ENCODE measurements around the gene SPOCK1. TPM values are rescaled to one million over a fixed set of nuclear protein-coding genes. Genes with fewer than 3 reads are reported as not detected.

SPOCK1 gene
- total RNA-seq, 1 donor from 2014 or later = not detected

DNA sequence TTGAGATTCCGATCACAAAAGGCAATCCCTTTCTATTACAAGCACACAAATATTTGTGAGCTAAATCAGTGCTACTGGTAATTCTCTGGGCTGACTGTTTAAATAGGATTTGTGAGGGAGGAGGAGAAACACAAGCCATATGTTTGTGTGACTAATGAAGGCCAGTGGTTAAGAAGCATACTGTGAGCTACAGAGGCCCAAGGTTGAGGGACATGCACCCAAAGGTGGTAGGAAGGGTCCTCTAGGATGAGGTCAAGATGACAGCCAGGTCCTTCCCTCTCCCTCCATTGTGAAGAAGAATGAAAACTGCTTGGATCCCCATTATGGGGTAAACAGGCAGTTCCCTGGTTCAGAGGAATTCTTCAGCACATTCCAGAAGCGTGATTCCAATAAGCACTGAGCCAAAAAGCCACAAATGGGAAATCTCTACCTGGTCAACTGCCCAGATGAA is 83.9 kb downstream of the SPOCK1 start:
- no peaks in the 10 kb centered on the region for H3K9me3 Mint-ChIP-seq
- DNase-seq (ENCODE audit: low spot score) = no peak
- H3K36me3 Mint-ChIP-seq (ENCODE audit: low read depth) = no peaks in the 10 kb centered on the region
- no peak overlapping the region for H3K27ac Mint-ChIP-seq
- H3K27me3 Mint-ChIP-seq (ENCODE audit: low read depth) = no peaks in the 10 kb centered on the region
- H3K4me1 Mint-ChIP-seq (ENCODE audit: low read depth) = no peaks in the 10 kb centered on the region
- intact Hi-C loops (cut with micrococcal nuclease) = no loop called here
- no peak overlapping the region for H3K4me3 Mint-ChIP-seq (ENCODE audit: low read depth)

DNA sequence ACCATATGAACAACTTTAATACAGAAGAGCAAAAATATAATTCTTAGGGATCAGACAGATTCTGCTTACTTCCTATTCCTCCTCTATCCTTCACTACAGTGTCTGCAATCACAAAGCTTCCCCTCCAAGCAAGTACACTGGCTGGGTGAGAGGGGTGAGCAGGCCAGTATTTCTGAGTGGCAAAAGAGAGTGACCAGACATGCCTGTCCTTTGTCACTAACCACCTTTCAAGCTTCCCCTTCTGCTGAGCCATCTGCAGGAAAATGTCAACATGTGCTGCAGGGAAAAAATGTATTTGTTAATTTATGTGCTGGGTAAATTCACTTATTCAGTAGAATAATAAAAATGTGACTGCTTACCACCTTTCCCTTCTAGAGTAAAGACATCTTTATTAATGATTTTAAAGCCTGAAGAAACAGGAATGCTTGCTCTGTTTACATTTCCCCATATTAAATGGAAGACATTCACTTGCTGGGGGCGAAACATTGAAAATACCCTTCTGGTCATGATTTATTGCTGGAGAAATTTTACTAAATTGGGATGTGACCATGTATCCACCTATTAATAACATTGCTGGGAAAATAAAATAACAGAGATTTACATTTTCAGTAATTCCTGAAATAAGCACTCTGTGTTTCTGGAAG is 84.9 kb downstream of the SPOCK1 start:
- no peak overlapping the region for H3K4me3 Mint-ChIP-seq (ENCODE audit: low read depth)
- DNase-seq (ENCODE audit: low spot score) = no peak
- intact Hi-C loops (cut with micrococcal nuclease) = no loop called here
- H3K27me3 Mint-ChIP-seq (ENCODE audit: low read depth) = no peaks in the 10 kb centered on the region
- no peaks in the 10 kb centered on the region for H3K36me3 Mint-ChIP-seq (ENCODE audit: low read depth)
- H3K9me3 Mint-ChIP-seq = no peaks in the 10 kb centered on the region
- no peaks in the 10 kb centered on the region for H3K4me1 Mint-ChIP-seq (ENCODE audit: low read depth)
- H3K27ac Mint-ChIP-seq = no peak overlapping the region

DNA sequence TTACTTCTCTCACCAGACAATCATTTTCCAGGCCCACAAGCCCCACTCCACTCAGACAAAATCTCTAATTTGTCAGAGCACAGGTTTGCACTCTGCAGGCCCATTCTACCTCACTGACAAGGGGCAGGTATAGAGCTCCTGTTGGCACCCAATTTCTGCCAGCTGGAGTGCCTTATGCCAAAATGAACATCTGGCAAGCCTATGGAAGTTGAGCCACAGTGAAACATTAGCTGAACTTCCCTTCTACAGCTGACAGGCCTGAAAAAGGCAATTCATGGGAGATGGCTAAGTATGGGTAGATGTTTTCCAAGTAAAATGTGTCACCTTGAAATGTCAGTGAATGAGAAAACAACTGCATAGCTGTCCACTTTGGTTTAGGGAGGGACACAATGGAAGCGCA is 87.0 kb downstream of the SPOCK1 start:
- intact Hi-C loops (cut with micrococcal nuclease) = no loop called here
- Mint-ChIP-seq H3K36me3 (ENCODE audit: low read depth) (no peaks in the 10 kb centered on the region), H3K4me1 (ENCODE audit: low read depth) (no peaks in the 10 kb centered on the region), H3K27ac (no peak overlapping the region), H3K9me3 (no peaks in the 10 kb centered on the region), H3K27me3 (ENCODE audit: low read depth) (no peaks in the 10 kb centered on the region), H3K4me3 (ENCODE audit: low read depth) (no peak overlapping the region)
- no peak for DNase-seq (ENCODE audit: low spot score)

DNA sequence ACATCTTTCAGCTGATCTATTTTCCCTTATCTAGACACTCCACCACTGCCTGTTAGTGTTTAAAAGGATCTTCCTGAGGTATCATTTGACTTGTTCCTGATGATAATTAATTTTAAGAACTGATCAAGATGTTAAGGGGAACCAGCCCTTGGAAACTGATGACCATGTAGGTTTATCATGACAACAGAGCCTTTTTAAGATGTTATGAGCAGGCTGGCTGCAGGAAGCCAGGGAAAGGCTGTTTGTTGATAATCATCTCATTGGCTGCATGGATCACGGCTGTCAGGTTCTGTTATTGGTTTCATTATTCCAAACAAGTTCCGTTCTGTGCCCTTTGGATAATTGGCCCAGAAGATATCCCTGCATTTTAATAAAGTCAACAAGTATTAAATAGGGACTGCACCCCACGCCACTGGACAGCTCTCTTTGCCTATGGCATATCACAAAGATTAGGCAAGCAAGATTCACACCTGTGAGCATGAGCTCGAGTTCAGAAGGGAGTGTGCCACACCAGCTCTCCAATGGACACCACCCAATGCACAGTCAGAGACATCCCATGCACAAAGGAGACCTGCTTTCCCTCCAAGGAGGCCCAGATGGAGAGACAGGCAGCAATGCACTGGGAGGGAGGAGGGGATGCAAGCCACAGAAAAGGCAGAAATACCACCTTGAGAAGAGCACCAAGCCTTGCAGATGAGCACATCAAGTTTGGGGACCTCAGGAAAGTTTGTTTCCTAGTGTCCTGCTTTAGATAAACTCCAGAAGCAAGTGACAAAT is 88.7 kb downstream of the SPOCK1 start:
- Mint-ChIP-seq H3K4me1 (ENCODE audit: low read depth) (no peaks in the 10 kb centered on the region), H3K27ac (no peak overlapping the region), H3K36me3 (ENCODE audit: low read depth) (no peaks in the 10 kb centered on the region), H3K9me3 (no peaks in the 10 kb centered on the region), H3K4me3 (ENCODE audit: low read depth) (no peak overlapping the region), H3K27me3 (ENCODE audit: low read depth) (no peaks in the 10 kb centered on the region)
- no peak for DNase-seq (ENCODE audit: low spot score)
- intact Hi-C loops (cut with micrococcal nuclease) = no loop called here

DNA sequence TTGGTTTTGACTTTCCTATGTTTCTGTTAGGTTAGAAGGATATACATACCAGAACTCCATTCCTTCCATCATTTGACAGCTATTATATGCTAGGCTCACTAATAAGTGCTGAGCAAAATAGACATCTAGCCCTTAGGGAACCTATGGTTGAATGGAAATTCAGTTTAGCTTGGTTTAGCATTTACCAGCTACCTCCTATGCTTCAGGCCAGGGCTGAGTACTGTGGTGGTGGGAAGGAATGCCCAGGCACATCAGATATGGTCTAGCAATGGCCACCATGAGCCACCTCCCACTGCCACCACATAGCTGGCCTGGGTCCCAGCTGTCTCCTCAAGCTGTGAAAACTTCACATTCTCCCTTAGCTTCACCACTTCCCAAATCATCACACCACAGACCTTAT is 89.4 kb downstream of the SPOCK1 start:
- Mint-ChIP-seq H3K9me3 (no peaks in the 10 kb centered on the region), H3K4me1 (ENCODE audit: low read depth) (no peaks in the 10 kb centered on the region), H3K36me3 (ENCODE audit: low read depth) (no peaks in the 10 kb centered on the region), H3K4me3 (ENCODE audit: low read depth) (no peak overlapping the region), H3K27me3 (ENCODE audit: low read depth) (no peaks in the 10 kb centered on the region), H3K27ac (no peak overlapping the region)
- intact Hi-C loops (cut with micrococcal nuclease) = no loop called here
- no peak for DNase-seq (ENCODE audit: low spot score)

DNA sequence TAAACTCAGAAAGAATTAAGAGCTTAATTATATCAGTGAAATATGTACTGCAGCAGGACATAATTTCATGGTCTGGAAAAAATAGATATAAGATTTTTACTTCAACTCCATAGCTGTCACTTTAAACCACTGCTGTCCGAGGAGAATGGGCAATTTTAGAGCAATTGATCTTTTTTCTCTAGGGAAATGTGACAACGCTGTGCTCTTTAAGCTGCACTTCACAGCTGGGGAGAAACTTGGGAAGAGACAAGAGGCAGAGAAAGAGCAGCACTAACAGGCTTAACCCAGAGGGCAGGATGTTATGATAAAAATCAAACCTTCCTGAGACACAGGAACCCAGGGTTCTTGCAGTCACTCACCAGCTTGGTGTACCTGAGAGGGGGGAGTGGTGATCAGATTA is 92.0 kb downstream of the SPOCK1 start:
- Mint-ChIP-seq H3K27ac (no peak overlapping the region), H3K9me3 (no peaks in the 10 kb centered on the region), H3K27me3 (ENCODE audit: low read depth) (no peaks in the 10 kb centered on the region), H3K36me3 (ENCODE audit: low read depth) (no peaks in the 10 kb centered on the region), H3K4me3 (ENCODE audit: low read depth) (no peak overlapping the region), H3K4me1 (ENCODE audit: low read depth) (no peaks in the 10 kb centered on the region)
- intact Hi-C loops (cut with micrococcal nuclease) = no loop called here
- DNase-seq (ENCODE audit: low spot score) = no peak

DNA sequence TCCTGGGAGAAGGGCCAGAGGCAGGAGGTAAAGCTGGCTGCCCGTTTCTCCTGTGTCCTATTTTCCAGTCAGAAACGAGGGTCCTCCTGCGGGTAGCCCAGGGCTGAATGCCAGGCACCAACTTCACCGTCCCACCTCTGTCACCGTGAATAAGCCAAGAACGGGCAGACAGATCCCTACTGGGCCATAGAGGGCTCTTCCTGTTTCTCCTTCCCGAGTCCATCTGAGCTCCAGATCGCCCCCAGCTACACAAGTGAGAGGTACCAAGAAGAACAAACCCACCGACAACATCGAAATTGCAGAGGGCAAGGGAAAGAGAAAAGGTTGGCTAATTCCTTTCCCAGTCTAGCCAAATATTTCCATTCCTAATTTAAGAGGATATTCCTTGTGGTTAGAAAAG is 93.7 kb downstream of the SPOCK1 start:
- Mint-ChIP-seq H3K27ac (no peak overlapping the region), H3K4me1 (ENCODE audit: low read depth) (no peaks in the 10 kb centered on the region), H3K4me3 (ENCODE audit: low read depth) (no peak overlapping the region), H3K9me3 (no peaks in the 10 kb centered on the region), H3K36me3 (ENCODE audit: low read depth) (no peaks in the 10 kb centered on the region), H3K27me3 (ENCODE audit: low read depth) (no peaks in the 10 kb centered on the region)
- no peak for DNase-seq (ENCODE audit: low spot score)
- intact Hi-C loops (cut with micrococcal nuclease) = no loop called here

DNA sequence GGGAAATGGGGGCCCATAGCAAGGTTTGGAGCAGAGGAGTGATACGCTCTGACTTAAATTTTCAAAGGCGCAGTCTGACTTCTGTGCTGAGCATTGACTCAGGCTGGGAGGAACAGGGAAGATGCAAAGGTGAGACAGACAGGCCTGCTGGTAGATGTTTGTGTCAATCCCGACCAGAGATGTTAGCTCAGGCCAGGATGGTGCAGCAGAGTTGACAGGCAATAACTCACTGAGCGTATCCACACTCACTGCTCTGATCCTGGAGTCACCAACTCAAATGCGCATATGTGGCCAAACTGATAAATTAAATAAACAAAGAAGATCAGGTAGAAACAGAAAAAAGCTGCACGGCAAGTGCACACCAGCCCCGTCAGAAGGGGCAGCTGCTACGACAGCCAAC is 95.3 kb downstream of the SPOCK1 start:
- no peak for DNase-seq (ENCODE audit: low spot score)
- no peaks in the 10 kb centered on the region for H3K4me1 Mint-ChIP-seq (ENCODE audit: low read depth)
- H3K27ac Mint-ChIP-seq = no peak overlapping the region
- H3K9me3 Mint-ChIP-seq = no peaks in the 10 kb centered on the region
- no peaks in the 10 kb centered on the region for H3K27me3 Mint-ChIP-seq (ENCODE audit: low read depth)
- intact Hi-C loops (cut with micrococcal nuclease) = no loop called here
- H3K4me3 Mint-ChIP-seq (ENCODE audit: low read depth) = no peak overlapping the region
- H3K36me3 Mint-ChIP-seq (ENCODE audit: low read depth) = no peaks in the 10 kb centered on the region

DNA sequence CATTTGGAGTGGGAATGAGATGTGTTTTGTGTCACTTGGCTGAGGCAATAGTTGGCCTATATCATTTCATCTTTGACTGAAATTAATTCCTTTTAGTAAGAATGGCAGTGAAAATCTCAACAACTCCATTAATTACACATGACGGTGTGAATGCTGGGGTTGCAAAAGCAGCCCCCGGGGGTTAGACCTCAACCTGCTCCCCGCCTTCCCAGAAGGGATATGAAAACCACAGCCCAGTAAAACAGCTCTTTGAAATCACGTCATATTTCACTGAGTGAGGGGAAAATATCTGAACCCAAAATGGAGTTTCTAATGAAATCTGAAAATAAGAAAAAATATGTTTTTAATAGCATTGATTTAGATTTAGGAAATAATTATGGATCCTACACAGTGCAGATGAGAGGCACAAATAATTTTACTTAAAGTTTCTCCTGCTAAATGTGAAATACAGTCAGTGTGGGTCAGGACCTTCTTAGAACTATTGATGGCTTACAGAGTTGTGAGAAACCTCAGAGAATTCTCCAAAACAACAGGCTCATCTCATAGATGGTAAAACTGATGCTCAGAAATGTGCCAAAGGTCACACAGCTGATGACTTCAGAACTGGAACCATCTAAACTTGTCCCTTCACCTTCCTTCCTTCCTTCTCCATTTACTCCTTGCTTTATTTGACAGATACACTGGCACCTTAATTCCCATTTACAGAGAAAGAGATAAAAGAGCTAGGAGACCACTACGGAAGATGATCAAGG is 96.5 kb downstream of the SPOCK1 start:
- no peak for DNase-seq (ENCODE audit: low spot score)
- H3K4me1 Mint-ChIP-seq (ENCODE audit: low read depth) = no peaks in the 10 kb centered on the region

DNA sequence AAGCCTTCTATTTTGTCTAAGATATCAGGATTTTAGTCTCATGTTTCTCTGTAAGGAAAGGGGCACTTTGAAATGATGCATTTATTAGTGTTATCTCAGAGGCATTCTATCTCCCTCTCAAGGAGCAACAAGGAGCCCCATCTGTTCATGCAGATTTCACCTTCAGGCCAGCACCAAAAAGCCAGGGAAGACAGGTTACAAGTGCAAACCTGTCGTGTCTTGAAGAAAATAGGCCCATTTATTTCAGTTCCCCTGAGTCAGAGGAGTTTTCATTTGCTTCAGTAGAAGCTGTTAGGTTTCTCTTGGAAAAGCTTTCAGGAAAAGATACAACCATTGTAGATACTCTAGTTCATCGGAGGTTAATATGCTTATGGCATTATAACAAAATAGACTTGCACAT is 97.2 kb downstream of the SPOCK1 start:
- Mint-ChIP-seq H3K36me3 (ENCODE audit: low read depth) (no peaks in the 10 kb centered on the region), H3K27ac (no peak overlapping the region), H3K27me3 (ENCODE audit: low read depth) (no peaks in the 10 kb centered on the region), H3K4me1 (ENCODE audit: low read depth) (no peaks in the 10 kb centered on the region), H3K4me3 (ENCODE audit: low read depth) (no peak overlapping the region), H3K9me3 (no peaks in the 10 kb centered on the region)
- no peak for DNase-seq (ENCODE audit: low spot score)
- intact Hi-C loops (cut with micrococcal nuclease) = no loop called here

More for the DNA sequence above, 96.5 kb downstream of the SPOCK1 start:
- Mint-ChIP-seq H3K9me3 (no peaks in the 10 kb centered on the region), H3K4me3 (ENCODE audit: low read depth) (no peak overlapping the region), H3K27ac (no peak overlapping the region), H3K27me3 (ENCODE audit: low read depth) (no peaks in the 10 kb centered on the region), H3K36me3 (ENCODE audit: low read depth) (no peaks in the 10 kb centered on the region)
- intact Hi-C loops (cut with micrococcal nuclease) = no loop called here

DNA sequence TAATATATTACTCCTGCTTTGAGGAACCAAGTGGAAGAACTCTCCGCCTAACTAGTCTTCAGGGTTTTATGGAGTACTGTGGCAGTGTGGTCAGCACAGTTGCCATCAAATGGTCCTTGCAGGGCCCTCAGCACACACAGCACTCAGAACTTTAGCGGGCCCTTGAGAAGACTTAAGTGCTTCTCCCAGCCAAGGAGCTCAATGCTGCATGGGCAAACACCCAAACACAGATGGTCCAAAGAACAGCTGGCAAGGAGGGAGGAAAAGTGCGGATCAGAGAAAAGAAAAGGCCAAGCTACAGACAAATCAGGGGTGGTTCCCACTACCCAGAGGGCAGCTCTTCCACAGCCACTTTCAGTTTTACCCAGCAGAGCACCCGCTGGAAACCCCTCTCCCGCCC is 98.6 kb downstream of the SPOCK1 start:
- Mint-ChIP-seq H3K36me3 (ENCODE audit: low read depth) (no peaks in the 10 kb centered on the region), H3K4me3 (ENCODE audit: low read depth) (no peak overlapping the region), H3K27ac (no peak overlapping the region), H3K4me1 (ENCODE audit: low read depth) (no peaks in the 10 kb centered on the region), H3K27me3 (ENCODE audit: low read depth) (no peaks in the 10 kb centered on the region), H3K9me3 (no peaks in the 10 kb centered on the region)
- intact Hi-C loops (cut with micrococcal nuclease) = no loop called here
- no peak for DNase-seq (ENCODE audit: low spot score)

DNA sequence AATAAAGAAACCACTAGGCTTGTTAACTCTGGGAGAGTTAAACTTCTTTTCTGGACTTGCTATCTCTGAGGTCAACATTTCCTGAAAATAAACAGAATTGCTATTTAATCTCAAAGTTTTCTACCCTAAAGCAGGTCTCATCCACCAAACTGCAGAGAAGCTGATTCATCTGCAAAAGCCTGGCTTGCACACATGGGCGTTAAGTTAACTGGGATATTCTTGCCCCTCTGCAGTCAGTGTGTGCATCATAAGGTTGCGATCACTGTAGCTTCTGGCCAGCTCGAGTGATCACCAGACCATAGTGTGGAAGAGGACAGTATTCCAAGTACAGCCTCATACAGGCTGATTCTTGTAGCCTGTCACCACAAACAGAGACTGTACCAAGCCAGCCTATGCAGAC is 99.2 kb downstream of the SPOCK1 start:
- intact Hi-C loops (cut with micrococcal nuclease) = no loop called here
- H3K36me3 Mint-ChIP-seq (ENCODE audit: low read depth) = no peaks in the 10 kb centered on the region
- H3K9me3 Mint-ChIP-seq = no peaks in the 10 kb centered on the region
- no peak overlapping the region for H3K27ac Mint-ChIP-seq
- no peak overlapping the region for H3K4me3 Mint-ChIP-seq (ENCODE audit: low read depth)
- no peak for DNase-seq (ENCODE audit: low spot score)
- H3K4me1 Mint-ChIP-seq (ENCODE audit: low read depth) = no peaks in the 10 kb centered on the region
- H3K27me3 Mint-ChIP-seq (ENCODE audit: low read depth) = no peaks in the 10 kb centered on the region

DNA sequence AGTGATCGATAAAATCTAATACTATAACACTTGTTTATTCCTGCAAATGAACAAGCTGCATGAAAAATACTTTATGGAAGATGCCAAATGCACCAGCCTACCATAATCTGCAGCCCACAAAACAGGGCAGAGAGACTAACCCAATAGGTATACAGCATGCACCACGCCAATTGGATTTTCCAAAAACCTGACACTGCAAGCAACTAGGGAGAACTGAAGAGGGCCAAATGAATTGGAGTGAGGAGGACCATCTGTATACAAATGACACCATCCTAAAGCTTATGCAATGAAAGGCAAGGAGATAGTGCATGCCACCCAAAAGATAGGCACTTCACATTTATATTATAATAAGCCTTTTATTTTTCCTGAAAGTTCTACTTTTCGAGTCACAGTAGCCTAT is 100.4 kb downstream of the SPOCK1 start:
- Mint-ChIP-seq H3K4me1 (ENCODE audit: low read depth) (no peaks in the 10 kb centered on the region), H3K9me3 (no peaks in the 10 kb centered on the region), H3K36me3 (ENCODE audit: low read depth) (no peaks in the 10 kb centered on the region), H3K27ac (no peak overlapping the region), H3K4me3 (ENCODE audit: low read depth) (no peak overlapping the region), H3K27me3 (ENCODE audit: low read depth) (no peaks in the 10 kb centered on the region)
- intact Hi-C loops (cut with micrococcal nuclease) = no loop called here
- DNase-seq (ENCODE audit: low spot score) = no peak
